ENCODE measurements around the gene CBLC. TPM values are rescaled to one million over a fixed set of nuclear protein-coding genes. Genes with fewer than 3 reads are reported as not detected.

The CBLC gene
- total RNA-seq, 1 experiment from 2014 or later, result 0.80 TPM

GRCh38 chr19:44753626-44753931, 24.1 kb upstream of the CBLC start:
- intact Hi-C loops (cut with micrococcal nuclease; ENCODE audit: unreplicated experiment) (no loop called here), in situ Hi-C loops (cut with HindIII; ENCODE audit: low pct_unique_long_range_greater_than_20kb, low sequenced_read_pairs) (no loop called here)
- ATAC-seq (no peak), DNase-seq (ENCODE audit: low read depth, low spot score) (no peak)
- BruUV-seq (replicated peaks), result no TSS peak
- ChIA-PET POLR2A (interaction anchor here (0.6 to 0.7 kb wide), 2 partner anchors 12 to 22 kb away, joined by 3 to 5 read pairs; no protein-coding TSS in a partner anchor), CTCF (interaction anchor here (0.7 to 1.3 kb wide), 2 partner anchors 15 to 64 kb away, joined by 3 to 4 read pairs; no protein-coding TSS in a partner anchor)
- Histone ChIP-seq H3K9me3 (ENCODE audit: control insufficient read depth, insufficient read depth, low read depth, low read length) (no peaks in the 10 kb centered on the region), H3K4me3 (ENCODE audit: low read depth in 2 of 2, low read length in 2 of 2) (peak overlapping the region; percentile 12 to 72), H3K27me3 (ENCODE audit: control insufficient read depth, insufficient read depth, low read length) (no peaks in the 10 kb centered on the region), H3K4me1 (ENCODE audit: control insufficient read depth, insufficient read depth, low read length) (peaks cover 48% of the 10 kb centered on the region), H3K36me3 (ENCODE audit: control insufficient read depth, insufficient read depth, low read length) (no peaks in the 10 kb centered on the region; the same call in 1 of the 2 replicates), H3K27ac (ENCODE audit: low read length) (peak overlapping the region; percentile 89)
- TF ChIP-seq SIN3A (IDR thresholded peaks at IDR 0.05; ENCODE audit: borderline replicate concordance, insufficient read depth, low read depth, low read length) (no peak), REST (IDR thresholded peaks at IDR 0.05; ENCODE audit: insufficient read depth in 1 of 2, low read depth in 2 of 2, low read length in 1 of 2) (no peak), TCF7L2 (IDR thresholded peaks at IDR 0.05; ENCODE audit: low read depth, low read length) (no peak), CTCF (IDR thresholded peaks at IDR 0.05) (no peak), POLR2AphosphoS5 (IDR thresholded peaks at IDR 0.05; ENCODE audit: low read depth, low read length) (no peak)

- in situ Hi-C loops (cut with HindIII; ENCODE audit: low pct_unique_long_range_greater_than_20kb, low sequenced_read_pairs), result no loop called here
- no peaks in the 10 kb centered on the region for H3K27me3 ChIP-seq (ENCODE audit: control insufficient read depth, insufficient read depth, low read length)
- H3K4me1 ChIP-seq (ENCODE audit: control insufficient read depth, insufficient read depth, low read length), result peaks cover 48% of the 10 kb centered on the region
- peak overlapping the region; percentile 7 to 72; a peak in 3 of 4 replicates for H3K4me3 ChIP-seq (ENCODE audit: low read depth in 2 of 2, low read length in 2 of 2)
- DNase-seq (ENCODE audit: low read depth, low spot score) (no peak), ATAC-seq (peak; percentile 33)
- peak overlapping the region; percentile 89 for H3K27ac ChIP-seq (ENCODE audit: low read length)
- ChIA-PET CTCF (interaction anchor here (0.7 to 1.3 kb wide), 3 partner anchors 15 to 65 kb away, joined by 3 to 4 read pairs (median 3); no protein-coding TSS in a partner anchor), POLR2A (interaction anchor here (0.6 kb wide), 1 partner anchor 23 kb away, joined by 3 read pairs; no protein-coding TSS in a partner anchor)
- no peaks in the 10 kb centered on the region for H3K9me3 ChIP-seq (ENCODE audit: control insufficient read depth, insufficient read depth, low read depth, low read length)
- intact Hi-C loops (cut with micrococcal nuclease; ENCODE audit: unreplicated experiment), result no loop called here
- BruUV-seq (replicated peaks), result no TSS peak
- H3K36me3 ChIP-seq (ENCODE audit: control insufficient read depth, insufficient read depth, low read length), result no peaks in the 10 kb centered on the region; the same call in 1 of the 2 replicates
- TF ChIP-seq POLR2AphosphoS5 (IDR thresholded peaks at IDR 0.05; ENCODE audit: low read depth, low read length) (no peak; the same call in 1 of the 2 replicates), SIN3A (IDR thresholded peaks at IDR 0.05; ENCODE audit: borderline replicate concordance, insufficient read depth, low read depth, low read length) (no peak), TCF7L2 (IDR thresholded peaks at IDR 0.05; ENCODE audit: low read depth, low read length) (no peak)
Observed at GRCh38 chr19:44753932-44754749, 23.5 kb upstream of the CBLC start.
